Gastroesophageal sphincter (tissue), 4 donors: ENCODE data around the gene FAM222B. TPM values are rescaled to one million over a fixed set of nuclear protein-coding genes. Genes with fewer than 3 reads are reported as not detected.

Source experiments
- ATAC-seq: fragments of 150-250 bp; one replicate; pipeline ENCODE4 v1.9.1; 2016; ENCODE audit warnings: mild to moderate bottlenecking, moderate library complexity
- H3K27ac ChIP-seq, 4 donors: fragments of 200-600 bp; sonication (generic) in 3 of 4; 1 replicate in 3 of 4; 2 replicates in 1 of 4; pipeline ENCODE4 v1.5.1; 2016 to 2019
- H3K27me3 ChIP-seq: fragments of 200-600 bp; sonication (generic); one replicate; pipeline ENCODE4 v1.5.1; 2019
- H3K36me3 ChIP-seq, 2 donors: fragments of 200-600 bp; sonication (generic); one replicate each; pipeline ENCODE4 v1.5.1; 2019; ENCODE audit warnings: control low read depth in 1 of 2
- H3K4me1 ChIP-seq, 3 donors: fragments of 200-600 bp; sonication (generic); 1 replicate in 2 of 3; 2 replicates in 1 of 3; pipeline ENCODE4 v1.5.1; 2016 to 2019; ENCODE audit warnings: control low read depth in 2 of 3
- H3K4me3 ChIP-seq, 2 donors: fragments of 200-600 bp; sonication (generic); one replicate each; pipeline ENCODE4 v1.5.1; 2019; ENCODE audit warnings: mild to moderate bottlenecking in 1 of 2, moderate library complexity in 1 of 2
- H3K9me3 ChIP-seq, 3 donors: fragments of 200-600 bp; sonication (generic); one replicate each; pipeline ENCODE4 v1.5.1; 2017 to 2019; ENCODE audit warnings: control low read depth in 2 of 3
- EP300 ChIP-seq: sonication (generic); formaldehyde crosslinking; IDR thresholded peaks from one replicate; pipeline ENCODE4 v1.6.1; 2017; ENCODE audit warnings: antibody characterized with exemption, mild to moderate bottlenecking
- POLR2A ChIP-seq, 2 donors: fragments of 450-650 bp; IDR thresholded peaks; one replicate each; pipeline ENCODE4 v1.6.1; 2017; ENCODE audit warnings: antibody characterized with exemption in 2 of 2, mild to moderate bottlenecking in 2 of 2, moderate library complexity in 1 of 2
- POLR2AphosphoS5 ChIP-seq: sonication (generic); formaldehyde crosslinking; IDR thresholded peaks from one replicate; pipeline ENCODE4 v1.6.1; 2017; ENCODE audit warnings: antibody characterized with exemption
- WGBS, 2 donors: methylation state at CpG; one replicate each; pipeline ENCODE4 v1.1.5; 2018; ENCODE audit warnings: low coverage in 1 of 2; 5-methylcytosine and 5-hydroxymethylcytosine counted together
- total RNA-seq, 4 donors: library from RNA; depleted of rRNA; stranded (reverse); fragments of >200 nt; gene quantifications; one replicate each; pipeline ENCODE4 v1.1.0, GENCODE V29; 2016
- TF ChIP-seq, protein P1 (sequence below), 4 experiments: fragments of 200-600 bp in 2 of 4; fragments of 450-650 bp in 2 of 4; sonication (generic) in 1 of 4; IDR thresholded peaks; one replicate each; pipeline ENCODE4 v1.5.1; 2017 to 2019; ENCODE audit warnings: antibody characterized with exemption in 4 of 4, mild to moderate bottlenecking in 2 of 4, moderate library complexity in 2 of 4

Gene FAM222B
- total RNA-seq, 4 donors from 2014 or later: 15.5 to 47.6 (median 21.6) TPM

DNA sequence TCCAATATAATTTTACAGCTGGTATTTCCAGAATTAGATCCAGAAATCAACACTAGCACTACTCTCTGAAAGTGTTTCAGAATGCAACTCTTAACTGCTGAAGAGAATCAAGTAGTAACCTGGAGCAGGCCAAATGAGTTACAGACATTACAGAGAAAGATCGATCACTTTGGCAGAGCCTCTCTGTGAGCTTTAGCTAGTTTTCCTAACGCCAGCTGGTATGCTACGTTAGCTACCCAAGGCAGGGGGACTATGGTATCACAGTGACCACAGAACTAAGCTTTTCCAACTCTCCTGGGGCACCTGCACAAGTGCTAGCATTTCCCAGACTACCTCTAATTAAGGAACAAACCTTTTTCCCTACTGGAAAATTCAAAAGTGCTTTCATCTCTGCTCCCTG is 68.4 kb downstream of the FAM222B start:
- Histone ChIP-seq H3K36me3 (peaks cover 0 to 9% of the 10 kb centered on the region in 2 donors), H3K9me3 (no peaks in the 10 kb centered on the region), H3K27me3 (no peaks in the 10 kb centered on the region), H3K4me1 (peaks cover 0 to 19% (median 0%) of the 10 kb centered on the region in 3 donors), H3K27ac (no peak overlapping the region), H3K4me3 (no peak overlapping the region)
- ATAC-seq: no peak
- WGBS, 2 donors: 75 to 77% methylated on average over 3 of the region's 3 CpGs
- TF ChIP-seq POLR2AphosphoS5: no peak
- TF ChIP-seq POLR2A (IDR thresholded peaks at IDR 0.05): no peak

DNA sequence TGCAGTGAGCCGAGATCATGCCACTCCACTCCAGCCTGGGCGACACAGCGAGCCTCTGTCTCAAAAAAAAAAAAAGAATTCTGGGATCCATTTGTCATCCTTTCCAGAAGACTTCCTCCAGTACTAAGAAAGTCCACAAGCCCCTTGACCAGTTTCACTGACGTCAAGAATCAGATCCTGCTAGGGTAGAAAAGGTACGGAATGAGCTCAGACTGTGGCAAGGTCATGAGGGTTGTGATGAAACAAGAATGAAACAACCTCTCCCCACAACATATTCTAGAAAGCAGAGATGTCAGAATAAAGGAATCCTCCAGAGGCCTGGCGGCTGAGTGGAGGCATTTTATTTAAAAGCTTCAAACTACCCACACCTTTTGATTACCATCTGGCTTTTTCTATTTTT is 68.9 kb downstream of the FAM222B start:
- no peak for ATAC-seq

GRCh38 chr17:28765038-28765437 is 77.6 kb downstream of the FAM222B start:
- Histone ChIP-seq H3K27me3 (no peaks in the 10 kb centered on the region), H3K9me3 (no peaks in the 10 kb centered on the region), H3K36me3 (peaks cover 0 to 39% of the 10 kb centered on the region in 2 donors), H3K4me1 (peaks cover 0 to 28% (median 7%) of the 10 kb centered on the region in 3 donors), H3K27ac (no peak overlapping the region), H3K4me3 (no peak overlapping the region)
- TF ChIP-seq, protein P1, sequence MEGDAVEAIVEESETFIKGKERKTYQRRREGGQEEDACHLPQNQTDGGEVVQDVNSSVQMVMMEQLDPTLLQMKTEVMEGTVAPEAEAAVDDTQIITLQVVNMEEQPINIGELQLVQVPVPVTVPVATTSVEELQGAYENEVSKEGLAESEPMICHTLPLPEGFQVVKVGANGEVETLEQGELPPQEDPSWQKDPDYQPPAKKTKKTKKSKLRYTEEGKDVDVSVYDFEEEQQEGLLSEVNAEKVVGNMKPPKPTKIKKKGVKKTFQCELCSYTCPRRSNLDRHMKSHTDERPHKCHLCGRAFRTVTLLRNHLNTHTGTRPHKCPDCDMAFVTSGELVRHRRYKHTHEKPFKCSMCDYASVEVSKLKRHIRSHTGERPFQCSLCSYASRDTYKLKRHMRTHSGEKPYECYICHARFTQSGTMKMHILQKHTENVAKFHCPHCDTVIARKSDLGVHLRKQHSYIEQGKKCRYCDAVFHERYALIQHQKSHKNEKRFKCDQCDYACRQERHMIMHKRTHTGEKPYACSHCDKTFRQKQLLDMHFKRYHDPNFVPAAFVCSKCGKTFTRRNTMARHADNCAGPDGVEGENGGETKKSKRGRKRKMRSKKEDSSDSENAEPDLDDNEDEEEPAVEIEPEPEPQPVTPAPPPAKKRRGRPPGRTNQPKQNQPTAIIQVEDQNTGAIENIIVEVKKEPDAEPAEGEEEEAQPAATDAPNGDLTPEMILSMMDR (IDR thresholded peaks at IDR 0.05): no peak
- TF ChIP-seq POLR2A (IDR thresholded peaks at IDR 0.05) (no peak), POLR2AphosphoS5 (no peak), EP300 (no peak)
- ATAC-seq: no peak
- 56 to 80% methylated on average over 1 to 4 of the region's 4 CpGs for WGBS, 2 donors

More for the DNA sequence above, 68.9 kb downstream of the FAM222B start:
- Histone ChIP-seq H3K4me1 (peaks cover 0 to 19% (median 0%) of the 10 kb centered on the region in 3 donors), H3K36me3 (peaks cover 0 to 9% of the 10 kb centered on the region in 2 donors), H3K27me3 (no peaks in the 10 kb centered on the region), H3K27ac (no peak overlapping the region), H3K4me3 (no peak overlapping the region), H3K9me3 (no peaks in the 10 kb centered on the region)
- TF ChIP-seq, protein P1 (IDR thresholded peaks at IDR 0.05): no peak
- TF ChIP-seq EP300 (no peak), POLR2AphosphoS5 (no peak), POLR2A (IDR thresholded peaks at IDR 0.05) (no peak)
- WGBS, 2 donors: 78 to 79% methylated on average over 2 to 6 of the region's 6 CpGs

GRCh38 chr17:28763804-28764266 is 78.8 kb downstream of the FAM222B start:
- Histone ChIP-seq H3K9me3 (no peaks in the 10 kb centered on the region), H3K27ac (no peak overlapping the region), H3K4me3 (no peak overlapping the region), H3K36me3 (peaks cover 0 to 51% of the 10 kb centered on the region in 2 donors), H3K27me3 (no peaks in the 10 kb centered on the region), H3K4me1 (peaks cover 0 to 28% (median 7%) of the 10 kb centered on the region in 3 donors)
- 65% methylated on average over 5 of the region's 5 CpGs; no CpG with 5 or more reads in 1 of the 2 donors for WGBS, 2 donors
- ATAC-seq: peak; percentile 58
- no peak for TF ChIP-seq POLR2A (IDR thresholded peaks at IDR 0.05)
- peak; percentile 56 for TF ChIP-seq POLR2AphosphoS5
- TF ChIP-seq, protein P1 (IDR thresholded peaks at IDR 0.05): peak; percentile 84 to 92 (median 90)

DNA sequence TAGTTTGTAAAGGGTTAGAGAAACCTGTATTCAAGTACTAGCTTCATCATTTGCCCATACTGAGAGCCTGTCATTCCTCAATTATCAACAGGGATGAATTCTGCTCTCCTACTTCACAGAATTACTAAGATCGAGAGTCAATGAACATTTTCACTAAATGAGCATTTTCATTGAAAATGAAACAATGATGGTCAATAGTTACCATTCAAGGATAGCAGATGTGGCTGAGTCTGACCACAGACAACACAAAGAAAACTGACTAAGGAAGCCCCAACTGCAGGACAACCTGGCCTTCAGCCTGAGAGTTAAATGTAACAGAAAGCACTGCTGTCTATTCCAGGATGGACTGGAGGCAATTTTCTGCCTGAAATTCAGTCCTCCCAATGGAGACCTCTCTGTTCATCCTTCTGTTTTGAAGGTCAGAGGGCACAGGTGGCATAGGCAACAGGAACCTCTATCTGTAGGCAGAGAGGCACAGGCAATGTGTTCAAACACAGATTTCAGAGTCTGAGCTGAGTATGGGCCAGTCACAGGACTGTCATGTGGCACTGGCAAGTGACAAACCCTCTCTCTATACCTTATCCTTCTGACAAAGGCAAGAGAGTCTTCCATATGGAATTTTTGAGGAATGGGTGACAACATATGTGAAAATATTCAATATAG is 79.3 kb downstream of the FAM222B start:
- TF ChIP-seq EP300 (no peak), POLR2A (IDR thresholded peaks at IDR 0.05) (no peak), POLR2AphosphoS5 (no peak)
- TF ChIP-seq, protein P1 (IDR thresholded peaks at IDR 0.05): no peak
- H3K4me3 ChIP-seq: no peak overlapping the region
- peaks cover 0 to 57% of the 10 kb centered on the region in 2 donors for H3K36me3 ChIP-seq
- H3K27ac ChIP-seq: no peak overlapping the region
- H3K9me3 ChIP-seq: no peaks in the 10 kb centered on the region
- 79 to 90% methylated on average over 1 of the region's 1 CpG for WGBS, 2 donors
- peaks cover 0 to 28% (median 7%) of the 10 kb centered on the region in 3 donors for H3K4me1 ChIP-seq
- no peaks in the 10 kb centered on the region for H3K27me3 ChIP-seq
- peak; percentile 18 for ATAC-seq
